ENCODE measurements around the gene UBE2N. TPM values are rescaled to one million over a fixed set of nuclear protein-coding genes. Genes with fewer than 3 reads are reported as not detected.

UBE2N gene
- total RNA-seq, 1 donor from 2014 or later: 115 TPM

DNA sequence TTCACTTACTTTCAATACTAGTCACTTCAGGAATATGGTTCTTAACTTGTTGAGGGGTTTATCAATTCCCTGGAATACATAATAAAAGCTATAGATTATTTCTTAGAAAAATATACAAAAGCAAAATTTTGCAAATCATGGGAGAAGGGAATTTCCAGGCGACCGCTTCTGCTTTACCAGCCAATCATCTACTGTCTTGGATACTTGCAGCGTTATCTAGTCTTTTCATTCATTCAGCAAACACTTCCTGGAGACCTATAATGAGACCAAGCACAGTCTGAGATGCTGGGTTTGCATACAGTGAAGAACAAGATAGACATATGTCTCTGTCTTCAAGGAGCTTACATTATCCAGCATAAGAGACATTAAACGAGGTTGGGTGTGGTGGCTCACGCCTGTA lies 24.1 kb upstream of the UBE2N start:
- TF ChIP-seq, protein P1, sequence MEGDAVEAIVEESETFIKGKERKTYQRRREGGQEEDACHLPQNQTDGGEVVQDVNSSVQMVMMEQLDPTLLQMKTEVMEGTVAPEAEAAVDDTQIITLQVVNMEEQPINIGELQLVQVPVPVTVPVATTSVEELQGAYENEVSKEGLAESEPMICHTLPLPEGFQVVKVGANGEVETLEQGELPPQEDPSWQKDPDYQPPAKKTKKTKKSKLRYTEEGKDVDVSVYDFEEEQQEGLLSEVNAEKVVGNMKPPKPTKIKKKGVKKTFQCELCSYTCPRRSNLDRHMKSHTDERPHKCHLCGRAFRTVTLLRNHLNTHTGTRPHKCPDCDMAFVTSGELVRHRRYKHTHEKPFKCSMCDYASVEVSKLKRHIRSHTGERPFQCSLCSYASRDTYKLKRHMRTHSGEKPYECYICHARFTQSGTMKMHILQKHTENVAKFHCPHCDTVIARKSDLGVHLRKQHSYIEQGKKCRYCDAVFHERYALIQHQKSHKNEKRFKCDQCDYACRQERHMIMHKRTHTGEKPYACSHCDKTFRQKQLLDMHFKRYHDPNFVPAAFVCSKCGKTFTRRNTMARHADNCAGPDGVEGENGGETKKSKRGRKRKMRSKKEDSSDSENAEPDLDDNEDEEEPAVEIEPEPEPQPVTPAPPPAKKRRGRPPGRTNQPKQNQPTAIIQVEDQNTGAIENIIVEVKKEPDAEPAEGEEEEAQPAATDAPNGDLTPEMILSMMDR (IDR thresholded peaks at IDR 0.05; ENCODE audit: partially characterized antibody, unreplicated experiment): no peak
- DNase-seq: no peak
- peaks cover 8% of the 10 kb centered on the region for H3K9me3 Mint-ChIP-seq (ENCODE audit: unreplicated experiment)
- peaks cover 10% of the 10 kb centered on the region for H3K27me3 Mint-ChIP-seq (ENCODE audit: unreplicated experiment)
- no peak overlapping the region for H3K4me3 Mint-ChIP-seq (ENCODE audit: unreplicated experiment)
- peaks cover 17% of the 10 kb centered on the region for H3K4me1 Mint-ChIP-seq (ENCODE audit: low read depth, unreplicated experiment)
- H3K27ac Mint-ChIP-seq (ENCODE audit: unreplicated experiment): no peak overlapping the region
- no peaks in the 10 kb centered on the region for H3K36me3 Mint-ChIP-seq (ENCODE audit: unreplicated experiment)

DNA sequence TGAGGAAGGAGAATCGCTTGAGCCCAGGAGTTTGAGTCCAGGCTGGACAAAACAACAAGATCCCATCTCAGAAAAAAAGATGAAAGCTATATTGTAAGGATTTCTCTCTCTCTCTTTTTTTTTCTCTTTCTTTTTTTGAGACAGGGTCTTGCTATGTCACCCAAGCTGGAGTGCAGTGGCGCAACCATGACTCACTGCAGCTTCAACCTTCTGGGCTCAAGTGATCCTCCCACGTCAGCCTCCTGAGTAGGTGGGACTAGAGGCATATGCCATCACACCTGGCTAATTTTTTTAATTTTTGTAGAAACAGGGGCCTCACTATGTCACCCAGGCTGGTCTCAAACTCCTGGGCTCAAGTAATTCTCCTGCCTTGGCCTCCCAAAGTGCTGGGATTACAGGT lies 19.8 kb upstream of the UBE2N start:
- Mint-ChIP-seq H3K4me1 (ENCODE audit: low read depth, unreplicated experiment) (no peaks in the 10 kb centered on the region), H3K36me3 (ENCODE audit: unreplicated experiment) (no peaks in the 10 kb centered on the region), H3K27ac (ENCODE audit: unreplicated experiment) (no peak overlapping the region), H3K27me3 (ENCODE audit: unreplicated experiment) (peaks cover 5% of the 10 kb centered on the region), H3K4me3 (ENCODE audit: unreplicated experiment) (no peak overlapping the region), H3K9me3 (ENCODE audit: unreplicated experiment) (peaks cover 2% of the 10 kb centered on the region)
- TF ChIP-seq, protein P1 (IDR thresholded peaks at IDR 0.05; ENCODE audit: partially characterized antibody, unreplicated experiment): no peak
- DNase-seq: no peak

DNA sequence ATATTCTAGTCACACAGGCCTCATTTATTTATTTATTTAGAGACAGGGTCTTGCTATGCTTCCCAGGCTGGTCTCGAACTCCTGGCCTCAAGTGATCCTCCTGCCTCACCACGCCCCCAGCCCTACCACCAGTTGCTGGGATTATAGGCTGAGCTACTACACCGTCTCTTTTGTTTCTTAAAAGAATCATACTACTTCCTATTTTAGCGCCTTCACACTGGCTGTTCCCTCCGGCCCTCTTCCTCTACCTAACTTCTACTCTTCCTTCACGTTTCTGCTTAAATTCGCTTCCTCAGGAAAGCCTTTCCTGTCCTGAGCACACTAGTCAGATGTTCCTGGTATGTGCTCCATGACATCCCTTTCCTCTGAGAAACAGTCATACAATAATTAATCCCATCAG lies 19.2 kb upstream of the UBE2N start:
- Mint-ChIP-seq H3K9me3 (ENCODE audit: unreplicated experiment) (no peaks in the 10 kb centered on the region), H3K27ac (ENCODE audit: unreplicated experiment) (no peak overlapping the region), H3K36me3 (ENCODE audit: unreplicated experiment) (no peaks in the 10 kb centered on the region)

DNA sequence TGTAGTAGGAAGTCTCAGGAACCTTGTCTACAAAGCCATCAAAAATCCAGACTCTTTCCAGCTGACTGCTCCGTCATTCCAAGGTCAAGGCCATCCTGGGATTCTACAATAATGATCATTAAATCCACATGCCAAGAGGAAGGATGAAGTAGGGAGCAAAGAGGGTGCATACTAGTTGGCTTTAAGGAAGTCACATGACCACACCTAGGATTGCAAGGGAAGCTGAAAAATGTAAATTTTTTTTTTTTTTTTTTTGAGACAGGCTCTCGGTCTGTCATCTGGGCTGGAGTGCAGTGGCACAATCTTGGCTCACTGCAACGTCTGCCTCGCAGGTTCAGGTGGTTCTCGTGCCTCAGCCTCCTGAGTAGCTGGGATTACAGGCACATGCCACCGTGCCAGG lies 18.3 kb upstream of the UBE2N start:
- no peaks in the 10 kb centered on the region for H3K9me3 Mint-ChIP-seq (ENCODE audit: unreplicated experiment)
- H3K27me3 Mint-ChIP-seq (ENCODE audit: unreplicated experiment): peaks cover 2% of the 10 kb centered on the region
- DNase-seq: no peak
- H3K36me3 Mint-ChIP-seq (ENCODE audit: unreplicated experiment): no peaks in the 10 kb centered on the region
- TF ChIP-seq, protein P1 (IDR thresholded peaks at IDR 0.05; ENCODE audit: partially characterized antibody, unreplicated experiment): no peak
- H3K4me1 Mint-ChIP-seq (ENCODE audit: low read depth, unreplicated experiment): no peaks in the 10 kb centered on the region
- H3K27ac Mint-ChIP-seq (ENCODE audit: unreplicated experiment): no peak overlapping the region
- H3K4me3 Mint-ChIP-seq (ENCODE audit: unreplicated experiment): no peak overlapping the region

More for the DNA sequence above, 19.2 kb upstream of the UBE2N start:
- TF ChIP-seq, protein P1 (IDR thresholded peaks at IDR 0.05; ENCODE audit: partially characterized antibody, unreplicated experiment): no peak
- no peak overlapping the region for H3K4me3 Mint-ChIP-seq (ENCODE audit: unreplicated experiment)
- H3K4me1 Mint-ChIP-seq (ENCODE audit: low read depth, unreplicated experiment): no peaks in the 10 kb centered on the region
- H3K27me3 Mint-ChIP-seq (ENCODE audit: unreplicated experiment): peaks cover 2% of the 10 kb centered on the region
- no peak for DNase-seq

DNA sequence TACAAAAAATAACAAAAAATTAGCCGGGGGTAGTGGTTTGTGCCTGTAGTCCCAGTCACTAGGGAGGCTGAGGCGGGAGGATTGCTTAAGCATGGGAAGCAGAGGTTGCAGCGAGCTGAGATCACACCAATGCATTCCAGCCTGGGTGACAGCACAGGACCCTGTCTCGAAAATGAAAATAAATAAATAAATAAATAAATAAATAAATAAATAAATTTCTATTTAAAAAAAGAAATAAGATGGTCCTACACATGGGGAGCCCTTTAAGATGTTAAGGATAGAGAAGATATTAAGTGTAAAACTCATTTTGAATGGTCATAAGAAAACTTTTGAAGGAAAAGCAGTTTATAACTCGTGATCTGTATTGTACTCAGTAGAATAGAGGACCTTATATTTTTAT lies 17.4 kb upstream of the UBE2N start:
- Mint-ChIP-seq H3K9me3 (ENCODE audit: unreplicated experiment) (no peaks in the 10 kb centered on the region), H3K27me3 (ENCODE audit: unreplicated experiment) (peaks cover under 1% of the 10 kb centered on the region), H3K27ac (ENCODE audit: unreplicated experiment) (no peak overlapping the region), H3K4me1 (ENCODE audit: low read depth, unreplicated experiment) (no peaks in the 10 kb centered on the region), H3K36me3 (ENCODE audit: unreplicated experiment) (no peaks in the 10 kb centered on the region), H3K4me3 (ENCODE audit: unreplicated experiment) (no peak overlapping the region)
- TF ChIP-seq, protein P1 (IDR thresholded peaks at IDR 0.05; ENCODE audit: partially characterized antibody, unreplicated experiment): no peak
- no peak for DNase-seq
